ENCODE data around the gene ZNF808.
"Not testable (repeated sequence)": the region's sequence is repeated elsewhere in the genome, so short reads cannot be mapped to it uniquely, and the experiment has no call there.

Gene ZNF808

GRCh38 chr19:52600639-52601024, 73.2 kb downstream of the ZNF808 start:
- TF ChIP-seq GATA1 (IDR thresholded peaks at IDR 0.05; ENCODE audit: low read depth, low read length) (no peak), POLR2A (IDR thresholded peaks at IDR 0.05; ENCODE audit: low read length) (no peak)
- DNase-seq: peak; percentile 43 to 53

GRCh38 chr19:52601025-52601973, 73.8 kb downstream of the ZNF808 start:
- peak; percentile 91 to 92 for DNase-seq
- TF ChIP-seq POLR2A (IDR thresholded peaks at IDR 0.05; ENCODE audit: low read length): no peak
- no peak for TF ChIP-seq GATA1 (IDR thresholded peaks at IDR 0.05; ENCODE audit: low read depth, low read length)

GRCh38 chr19:52601974-52602366, 74.5 kb downstream of the ZNF808 start:
- DNase-seq: not testable (repeated sequence)

GRCh38 chr19:52602941-52603340, 75.5 kb downstream of the ZNF808 start:
- DNase-seq: no peak
- TF ChIP-seq POLR2A (IDR thresholded peaks at IDR 0.05; ENCODE audit: low read length) (no peak), GATA1 (IDR thresholded peaks at IDR 0.05; ENCODE audit: low read depth, low read length) (no peak)

- no peak for TF ChIP-seq POLR2A (IDR thresholded peaks at IDR 0.05; ENCODE audit: low read length)
- TF ChIP-seq GATA1 (IDR thresholded peaks at IDR 0.05; ENCODE audit: low read depth, low read length): no peak
- no peak for DNase-seq
Measured at GRCh38 chr19:52603558-52604207, 76.2 kb downstream of the ZNF808 start.
